SU-DHL-6 (cell line): ENCODE results near the gene KSR1.

Source experiments
- H2AFZ ChIP-seq: fragments of 200-600 bp; sonication (generic); 2 replicates; pipeline ENCODE4 v1.6.1; 2014; ENCODE audit warnings: low read depth, mild to moderate bottlenecking, moderate library complexity, mixed read lengths, antibody characterized with exemption, low read length; ENCODE audit not compliant: severe bottlenecking
- H3F3A ChIP-seq: fragments of 200-600 bp; shearing (Covaris generic); 2 replicates; pipeline ENCODE4 v1.6.0; 2016; ENCODE audit warnings: antibody characterized with exemption, mild to moderate bottlenecking; ENCODE audit not compliant: insufficient read depth
- H3K27ac ChIP-seq: fragments of 200-600 bp; sonication (generic); 2 replicates; pipeline ENCODE4 v1.5.1; 2016; ENCODE audit warnings: low read depth, mild to moderate bottlenecking, low read length, moderate library complexity, mixed read lengths
- H3K27me3 ChIP-seq: fragments of 200-600 bp; sonication (generic), shearing (Covaris generic); 2 replicates; pipeline ENCODE4 v1.6.0; 2014; ENCODE audit warnings: mild to moderate bottlenecking, low read length
- H3K36me3 ChIP-seq: fragments of 200-600 bp; sonication (generic); 2 replicates; pipeline ENCODE4 v1.6.1; 2014; ENCODE audit warnings: mild to moderate bottlenecking, low read length, mixed read lengths
- H3K4me2 ChIP-seq: fragments of 300-600, 200-600 bp; shearing (Covaris generic), sonication (generic); 2 replicates; pipeline ENCODE4 v1.6.0; 2014; ENCODE audit warnings: low read length, low read depth, mild to moderate bottlenecking; ENCODE audit not compliant: poor library complexity, severe bottlenecking
- H3K4me3 ChIP-seq: fragments of 200-600 bp; sonication (generic); 2 replicates; pipeline ENCODE4 v1.5.1; 2014; ENCODE audit warnings: antibody characterized with exemption, low read length, mild to moderate bottlenecking, mixed read lengths; ENCODE audit not compliant: insufficient read depth, poor library complexity, severe bottlenecking
- H3K79me2 ChIP-seq: fragments of 200-600 bp; sonication (generic); 2 replicates; pipeline ENCODE4 v1.6.1; 2014; ENCODE audit warnings: mild to moderate bottlenecking, low read length, moderate library complexity; ENCODE audit not compliant: insufficient read depth
- H3K9ac ChIP-seq: fragments of 200-600 bp; sonication (generic); 2 replicates; pipeline ENCODE4 v1.7.0; 2014; ENCODE audit warnings: mild to moderate bottlenecking, low read length
- H3K9me2 ChIP-seq: fragments of 200-600 bp; sonication (generic); replicated peaks from 2 replicates; pipeline ENCODE4 v1.6.1; 2014; ENCODE audit warnings: low read length; ENCODE audit not compliant: insufficient read depth
- H3K9me3 ChIP-seq: fragments of 200-600 bp; sonication (generic); 2 replicates; pipeline ENCODE4 v1.6.1; 2014; ENCODE audit warnings: low read length, mixed read lengths; ENCODE audit not compliant: insufficient read depth
- H4K20me1 ChIP-seq: fragments of 200-600 bp; sonication (generic); 2 replicates; pipeline ENCODE4 v1.6.1; 2014; ENCODE audit warnings: low read depth, mild to moderate bottlenecking, antibody characterized with exemption, low read length, moderate library complexity, mixed read lengths
- CTCF ChIP-seq: fragments of 200-600 bp; sonication (generic); IDR thresholded peaks from one replicate; pipeline ENCODE4 v1.5.1; 2017; ENCODE audit warnings: antibody characterized with exemption, mild to moderate bottlenecking, low read length, moderate library complexity; ENCODE audit not compliant: insufficient read depth, poor library complexity, severe bottlenecking
- EZH2phosphoT487 ChIP-seq: fragments of 200-600 bp; sonication (generic), shearing (Covaris generic); conservative IDR thresholded peaks from 2 replicates; pipeline ENCODE4 v1.6.1; 2018; ENCODE audit warnings: mild to moderate bottlenecking, antibody characterized with exemption, low read length, moderate library complexity, mixed read lengths

The KSR1 gene

GRCh38 chr17:27492470-27492869 is 36.2 kb downstream of the KSR1 start:
- Histone ChIP-seq H3K9me3 (no peaks in the 10 kb centered on the region), H3F3A (no peaks in the 10 kb centered on the region), H3K36me3 (no peaks in the 10 kb centered on the region), H3K79me2 (no peaks in the 10 kb centered on the region), H3K27ac (no peak overlapping the region), H2AFZ (no peak overlapping the region), H3K4me3 (no peak overlapping the region), H3K9me2 (no peaks in the 10 kb centered on the region), H3K9ac (no peak overlapping the region), H3K4me2 (no peak overlapping the region), H4K20me1 (no peaks in the 10 kb centered on the region), H3K27me3 (no peaks in the 10 kb centered on the region)
- no peak for TF ChIP-seq CTCF
- no peak for TF ChIP-seq EZH2phosphoT487

GRCh38 chr17:27493088-27493487 is 36.8 kb downstream of the KSR1 start:
- no peaks in the 10 kb centered on the region for H3K9me2 ChIP-seq
- no peaks in the 10 kb centered on the region for H4K20me1 ChIP-seq
- H3K36me3 ChIP-seq: no peaks in the 10 kb centered on the region
- TF ChIP-seq CTCF (no peak), EZH2phosphoT487 (no peak)
- H3K27me3 ChIP-seq: no peaks in the 10 kb centered on the region
- H3F3A ChIP-seq: no peaks in the 10 kb centered on the region
- H3K4me3 ChIP-seq: no peak overlapping the region
- H3K27ac ChIP-seq: no peak overlapping the region
- no peaks in the 10 kb centered on the region for H3K9me3 ChIP-seq
- no peaks in the 10 kb centered on the region for H3K79me2 ChIP-seq
- no peak overlapping the region for H3K9ac ChIP-seq
- no peak overlapping the region for H2AFZ ChIP-seq
- H3K4me2 ChIP-seq: no peak overlapping the region

- H3K9me2 ChIP-seq: no peaks in the 10 kb centered on the region
- H3K27ac ChIP-seq: no peak overlapping the region
- no peak overlapping the region for H3K4me3 ChIP-seq
- no peak overlapping the region for H3K9ac ChIP-seq
- no peaks in the 10 kb centered on the region for H3K27me3 ChIP-seq
- H2AFZ ChIP-seq: no peak overlapping the region
- no peaks in the 10 kb centered on the region for H3K9me3 ChIP-seq
- no peaks in the 10 kb centered on the region for H3K79me2 ChIP-seq
- no peaks in the 10 kb centered on the region for H3K36me3 ChIP-seq
- TF ChIP-seq CTCF: no peak
- TF ChIP-seq EZH2phosphoT487: no peak
- no peak overlapping the region for H3K4me2 ChIP-seq
- H4K20me1 ChIP-seq: no peaks in the 10 kb centered on the region
- H3F3A ChIP-seq: no peaks in the 10 kb centered on the region
Measured at GRCh38 chr17:27494192-27495091, 38.2 kb downstream of the KSR1 start.
